ENCODE measurements around the gene RWDD1.

The RWDD1 gene

GRCh38 chr6:116556814-116557415 is 14.4 kb upstream of the RWDD1 start:
- no peak overlapping the region for H3K9ac ChIP-seq (ENCODE audit: low read length)
- TF ChIP-seq EZH2 (IDR thresholded peaks at IDR 0.05; ENCODE audit: borderline replicate concordance, low read length) (no peak), CTCF (IDR thresholded peaks at IDR 0.05; ENCODE audit: low read length) (no peak)
- no peaks in the 10 kb centered on the region for H3F3A ChIP-seq (ENCODE audit: insufficient read depth, low read length)
- H3K9me3 ChIP-seq (ENCODE audit: low read length): no peaks in the 10 kb centered on the region
- H3K79me2 ChIP-seq (ENCODE audit: insufficient read depth, low read length): no peaks in the 10 kb centered on the region
- H3K9me2 ChIP-seq (ENCODE audit: low read depth, low read length): no peaks in the 10 kb centered on the region
- H3K27ac ChIP-seq (ENCODE audit: low read depth, low read length, poor library complexity, severe bottlenecking): no peak overlapping the region
- H2AFZ ChIP-seq (ENCODE audit: low read length): no peak overlapping the region
- H3K4me2 ChIP-seq (ENCODE audit: low read length): no peak overlapping the region
- no peaks in the 10 kb centered on the region for H3K4me1 ChIP-seq (ENCODE audit: insufficient read depth, low read length, severe bottlenecking)
- H3K27me3 ChIP-seq (ENCODE audit: insufficient read depth, low read length): no peaks in the 10 kb centered on the region
- H3K4me3 ChIP-seq (ENCODE audit: low read depth, low read length, poor library complexity, severe bottlenecking): no peak overlapping the region
- H3K36me3 ChIP-seq (ENCODE audit: insufficient read depth, low read length): no peaks in the 10 kb centered on the region
- H4K20me1 ChIP-seq (ENCODE audit: insufficient read depth, low read length): no peaks in the 10 kb centered on the region

GRCh38 chr6:116557893-116558292 is 13.4 kb upstream of the RWDD1 start:
- no peaks in the 10 kb centered on the region for H3K36me3 ChIP-seq (ENCODE audit: insufficient read depth, low read length)
- H3K27me3 ChIP-seq (ENCODE audit: insufficient read depth, low read length): no peaks in the 10 kb centered on the region
- H3K9me2 ChIP-seq (ENCODE audit: low read depth, low read length): no peaks in the 10 kb centered on the region
- no peaks in the 10 kb centered on the region for H3K79me2 ChIP-seq (ENCODE audit: insufficient read depth, low read length)
- H3K9ac ChIP-seq (ENCODE audit: low read length): no peak overlapping the region
- TF ChIP-seq CTCF (IDR thresholded peaks at IDR 0.05; ENCODE audit: low read length) (no peak), EZH2 (IDR thresholded peaks at IDR 0.05; ENCODE audit: borderline replicate concordance, low read length) (no peak)
- H3F3A ChIP-seq (ENCODE audit: insufficient read depth, low read length): no peaks in the 10 kb centered on the region
- no peak overlapping the region for H3K4me2 ChIP-seq (ENCODE audit: low read length)
- no peak overlapping the region for H2AFZ ChIP-seq (ENCODE audit: low read length)
- H3K9me3 ChIP-seq (ENCODE audit: low read length): no peaks in the 10 kb centered on the region
- H3K4me3 ChIP-seq (ENCODE audit: low read depth, low read length, poor library complexity, severe bottlenecking): no peak overlapping the region
- H3K4me1 ChIP-seq (ENCODE audit: insufficient read depth, low read length, severe bottlenecking): no peaks in the 10 kb centered on the region
- no peaks in the 10 kb centered on the region for H4K20me1 ChIP-seq (ENCODE audit: insufficient read depth, low read length)
- H3K27ac ChIP-seq (ENCODE audit: low read depth, low read length, poor library complexity, severe bottlenecking): no peak overlapping the region

DNA sequence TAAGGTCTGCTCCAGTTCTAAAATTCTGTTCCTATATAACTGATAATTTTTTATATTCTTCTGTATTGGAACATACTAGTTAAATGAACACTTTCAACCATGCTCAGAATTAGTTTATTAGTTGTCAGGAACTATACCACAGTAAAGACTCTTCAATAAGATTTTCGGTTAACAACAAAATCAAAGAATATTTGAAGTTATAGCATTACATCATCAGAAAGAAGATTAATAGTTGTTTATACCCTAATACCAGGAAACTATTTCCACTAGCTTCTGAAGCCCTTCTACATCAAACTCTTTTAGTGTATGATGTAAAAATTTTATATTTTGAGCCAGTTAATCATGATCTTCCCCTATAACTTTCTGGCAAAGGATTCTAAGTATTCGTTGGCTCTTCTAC is 11.2 kb upstream of the RWDD1 start:
- H3K9me3 ChIP-seq (ENCODE audit: low read length): no peaks in the 10 kb centered on the region
- no peak overlapping the region for H3K9ac ChIP-seq (ENCODE audit: low read length)
- no peak overlapping the region for H3K4me2 ChIP-seq (ENCODE audit: low read length)
- H2AFZ ChIP-seq (ENCODE audit: low read length): no peak overlapping the region
- no peaks in the 10 kb centered on the region for H3K4me1 ChIP-seq (ENCODE audit: insufficient read depth, low read length, severe bottlenecking)
- H3F3A ChIP-seq (ENCODE audit: insufficient read depth, low read length): no peaks in the 10 kb centered on the region
- H3K9me2 ChIP-seq (ENCODE audit: low read depth, low read length): no peaks in the 10 kb centered on the region
- no peak overlapping the region for H3K4me3 ChIP-seq (ENCODE audit: low read depth, low read length, poor library complexity, severe bottlenecking)
- H4K20me1 ChIP-seq (ENCODE audit: insufficient read depth, low read length): no peaks in the 10 kb centered on the region
- H3K27me3 ChIP-seq (ENCODE audit: insufficient read depth, low read length): no peaks in the 10 kb centered on the region
- TF ChIP-seq EZH2 (IDR thresholded peaks at IDR 0.05; ENCODE audit: borderline replicate concordance, low read length): no peak
- TF ChIP-seq CTCF (IDR thresholded peaks at IDR 0.05; ENCODE audit: low read length): no peak
- H3K79me2 ChIP-seq (ENCODE audit: insufficient read depth, low read length): no peaks in the 10 kb centered on the region
- no peaks in the 10 kb centered on the region for H3K36me3 ChIP-seq (ENCODE audit: insufficient read depth, low read length)
- H3K27ac ChIP-seq (ENCODE audit: low read depth, low read length, poor library complexity, severe bottlenecking): no peak overlapping the region
